Measurements from ENCODE around the gene CNOT1. TPM values are rescaled to one million over a fixed set of nuclear protein-coding genes. Genes with fewer than 3 reads are reported as not detected.
"Not testable (repeated sequence)": the region's sequence is repeated elsewhere in the genome, so short reads cannot be mapped to it uniquely, and the experiment has no call there.

Gene CNOT1
- 128 TPM for total RNA-seq

- peak; percentile 99 for DNase-seq (ENCODE audit: low spot score)
Measured at GRCh38 chr16:58629733-58630640, at the start of gene CNOT1. TSS of gene CNOT1 (minus strand) at chr16:58629826. CDS start at chr16:58599337, 30,489 bp downstream.

- DNase-seq (ENCODE audit: low spot score), result peak; percentile 33
Measured at GRCh38 chr16:58678716-58679115, 49.1 kb upstream of the CNOT1 start.

DNA sequence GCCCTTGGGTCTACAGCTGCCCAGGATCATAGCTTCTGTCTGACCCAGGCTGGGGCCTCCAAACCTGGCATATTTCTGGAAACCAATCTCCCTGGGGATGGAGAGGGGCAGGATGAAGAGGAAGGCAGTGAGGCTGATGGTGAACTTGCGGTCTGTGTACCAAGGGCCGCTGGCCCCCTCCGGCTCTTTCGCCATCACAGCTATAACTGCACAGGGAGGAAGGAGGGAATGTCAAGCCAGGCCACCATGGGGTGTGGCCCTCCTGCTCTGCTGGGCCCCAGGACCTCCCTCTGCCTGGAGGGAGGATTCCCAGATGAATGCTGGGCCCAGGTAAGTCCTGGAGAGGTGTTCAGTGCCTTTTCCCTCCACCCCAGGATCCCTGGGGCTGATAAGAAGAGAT lies 48.6 kb upstream of the CNOT1 start:
- no peak for DNase-seq (ENCODE audit: low spot score)

- DNase-seq (ENCODE audit: low spot score), result no peak
Measured at GRCh38 chr16:58670946-58671583, 41.4 kb upstream of the CNOT1 start.

GRCh38 chr16:58670177-58670576 lies 40.6 kb upstream of the CNOT1 start:
- DNase-seq (ENCODE audit: low spot score), result no peak

DNA sequence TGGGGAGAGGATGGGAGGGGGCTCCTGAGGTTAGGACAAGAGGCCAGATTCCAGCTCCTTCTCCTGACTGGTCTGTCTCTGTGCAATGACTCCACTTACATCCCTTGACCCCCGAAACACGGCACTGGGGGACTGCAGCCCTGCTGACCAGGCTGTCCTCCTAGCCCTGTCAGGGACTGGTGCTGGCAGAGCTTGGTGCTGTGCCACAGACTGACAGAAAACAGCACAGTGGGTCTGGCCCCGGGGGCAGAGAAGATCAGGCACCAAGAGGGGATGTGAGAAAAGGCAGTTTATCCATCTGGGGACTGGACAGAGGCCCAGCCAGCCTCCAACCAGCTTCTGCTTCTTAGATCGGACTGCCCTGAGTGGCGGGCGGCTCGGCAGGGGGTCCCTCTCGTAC lies 35.6 kb upstream of the CNOT1 start:
- no peak for DNase-seq (ENCODE audit: low spot score)

GRCh38 chr16:58661199-58661830 lies 31.7 kb upstream of the CNOT1 start:
- DNase-seq (ENCODE audit: low spot score), result peak; percentile 67

DNA sequence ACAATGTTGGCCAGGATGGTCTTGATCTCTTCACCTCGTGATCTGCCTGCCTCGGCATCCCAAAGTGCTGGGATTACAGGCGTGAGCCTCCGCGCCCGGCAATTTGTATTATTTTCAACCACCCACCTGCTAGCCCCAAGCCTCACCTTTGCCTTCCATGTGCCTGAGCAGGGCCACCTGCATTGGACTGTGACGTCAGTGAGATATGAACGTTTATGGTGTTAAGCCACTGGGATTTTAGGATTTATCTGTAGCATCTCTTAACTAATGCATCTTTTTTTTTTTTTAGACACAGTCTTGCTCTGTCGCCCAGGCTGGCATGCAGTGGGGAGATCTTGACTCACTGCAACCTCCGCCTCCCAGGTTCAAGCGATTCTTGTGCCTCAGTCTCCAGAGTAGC lies 30.3 kb upstream of the CNOT1 start:
- DNase-seq (ENCODE audit: low spot score), result not testable (repeated sequence)

DNA sequence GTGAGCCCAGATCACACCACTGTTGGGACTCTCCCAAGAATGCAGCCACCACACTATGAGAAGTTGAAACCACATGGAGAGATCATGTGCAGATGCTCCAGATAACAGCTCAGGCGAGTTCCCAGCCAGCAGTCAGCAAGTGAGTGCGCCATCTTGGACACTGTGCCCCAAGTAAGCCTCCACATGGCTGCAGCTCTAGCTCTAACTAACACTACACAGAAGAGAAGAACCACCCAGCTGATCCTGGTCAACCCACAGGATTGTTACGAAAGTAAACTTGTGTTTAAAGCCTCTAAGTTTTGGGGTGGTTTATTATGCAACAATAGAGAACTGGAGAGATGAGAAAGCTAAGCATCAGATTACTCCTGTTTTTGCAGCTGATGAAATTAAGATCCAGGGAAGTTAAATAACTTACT lies 29.2 kb upstream of the CNOT1 start:
- no peak for DNase-seq (ENCODE audit: low spot score)

DNA sequence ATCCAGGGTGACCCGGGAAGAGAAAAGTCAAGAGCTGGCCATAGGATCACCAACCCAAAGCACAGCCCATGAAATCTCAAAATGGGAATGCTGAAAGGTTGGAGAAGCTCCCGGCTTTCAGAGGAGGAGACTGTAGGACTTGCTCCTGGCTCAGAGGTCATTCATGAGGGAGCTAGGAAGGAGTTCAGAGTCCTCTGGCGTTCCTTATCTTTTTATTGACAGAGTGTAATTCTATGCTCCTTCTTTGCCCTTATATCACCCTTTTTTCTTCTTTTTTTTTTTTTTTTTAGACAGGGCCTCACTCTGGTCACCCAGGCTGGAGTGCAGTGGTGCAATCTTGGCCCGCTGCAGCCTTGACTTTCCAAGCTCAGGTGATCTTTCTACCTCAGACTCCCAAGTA lies 27.3 kb upstream of the CNOT1 start:
- DNase-seq (ENCODE audit: low spot score), result no peak

GRCh38 chr16:58655215-58655596 lies 25.6 kb upstream of the CNOT1 start:
- DNase-seq (ENCODE audit: low spot score), result no peak

GRCh38 chr16:58654560-58655214 lies 25.1 kb upstream of the CNOT1 start:
- no peak for DNase-seq (ENCODE audit: low spot score)

DNA sequence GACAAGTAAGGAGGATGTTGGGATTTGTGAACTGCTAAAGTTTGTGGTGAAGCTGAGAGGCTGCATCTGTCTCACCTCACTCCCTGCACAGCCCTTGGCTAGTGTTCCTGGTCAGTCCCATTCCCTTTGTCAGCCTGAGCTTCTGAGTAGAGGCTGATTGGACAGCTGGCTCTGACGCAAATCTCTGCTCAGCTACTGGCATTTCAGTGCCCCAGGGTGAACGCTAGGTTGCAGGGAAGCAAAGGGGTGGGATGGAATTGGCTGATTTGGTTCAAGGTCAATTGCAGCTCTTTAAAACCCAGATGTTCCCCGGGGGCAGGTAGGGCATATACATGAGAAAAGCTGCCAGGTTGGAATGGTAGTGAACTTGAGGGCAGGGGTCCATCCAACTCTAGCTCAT lies 23.1 kb upstream of the CNOT1 start:
- no peak for DNase-seq (ENCODE audit: low spot score)

DNA sequence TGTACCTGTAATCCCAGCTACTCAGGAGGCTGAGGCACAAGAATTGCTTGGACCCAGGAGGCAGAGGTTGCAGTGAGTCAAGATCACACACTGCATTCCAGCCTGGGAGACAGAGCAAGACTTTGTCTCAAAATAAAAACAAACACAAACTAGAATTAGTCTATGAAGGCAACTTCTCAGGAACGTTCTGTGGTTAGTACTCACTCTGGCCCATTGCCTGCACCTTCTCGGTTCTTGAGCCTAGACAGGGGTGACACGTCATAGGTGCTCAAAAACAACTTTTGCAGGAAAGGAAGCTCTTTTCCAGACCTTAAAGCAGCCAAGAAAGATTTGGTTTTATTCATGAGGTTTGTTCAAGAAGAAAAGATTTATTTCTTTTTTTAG lies 22.3 kb upstream of the CNOT1 start:
- DNase-seq (ENCODE audit: low spot score), result no peak

DNA sequence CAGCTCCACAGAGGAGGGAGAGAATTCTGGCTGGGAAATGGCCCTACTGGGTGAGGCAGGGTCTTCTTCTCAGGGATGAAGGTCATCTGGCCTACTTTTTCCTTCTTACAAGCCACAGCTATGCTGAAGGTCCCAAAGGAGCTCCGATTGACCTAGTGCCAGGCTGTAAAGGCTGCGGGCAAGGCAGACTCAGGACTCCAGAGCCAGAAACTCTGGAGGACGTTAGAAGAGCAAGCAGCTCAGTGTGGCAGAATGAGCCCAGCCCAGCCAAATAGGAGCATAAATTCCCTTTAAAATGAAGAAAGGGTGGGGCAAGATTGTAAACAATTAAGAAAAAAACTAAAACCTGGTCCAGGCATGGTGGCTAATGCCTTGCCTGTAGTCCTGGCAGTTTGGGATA lies 20.1 kb upstream of the CNOT1 start:
- no peak for DNase-seq (ENCODE audit: low spot score)

DNA sequence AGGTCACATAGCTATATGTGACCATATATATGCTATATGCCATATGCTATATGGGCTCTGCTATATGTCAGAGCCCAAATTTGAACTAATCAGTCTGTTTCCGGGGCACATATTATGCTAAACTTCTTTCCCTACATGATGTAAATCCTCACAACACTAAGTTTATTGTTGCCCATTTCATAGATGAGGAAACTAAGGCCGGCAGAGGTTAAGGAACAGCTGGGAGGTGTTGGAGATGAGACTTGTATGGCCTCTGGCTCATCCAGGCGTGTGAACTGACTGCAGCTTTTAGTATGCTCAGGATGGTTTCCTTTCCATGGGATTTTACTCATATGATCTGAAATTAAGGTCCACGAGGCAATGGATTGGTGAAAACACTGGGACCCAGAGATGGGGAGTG lies 17.5 kb upstream of the CNOT1 start:
- DNase-seq (ENCODE audit: low spot score), result no peak

DNA sequence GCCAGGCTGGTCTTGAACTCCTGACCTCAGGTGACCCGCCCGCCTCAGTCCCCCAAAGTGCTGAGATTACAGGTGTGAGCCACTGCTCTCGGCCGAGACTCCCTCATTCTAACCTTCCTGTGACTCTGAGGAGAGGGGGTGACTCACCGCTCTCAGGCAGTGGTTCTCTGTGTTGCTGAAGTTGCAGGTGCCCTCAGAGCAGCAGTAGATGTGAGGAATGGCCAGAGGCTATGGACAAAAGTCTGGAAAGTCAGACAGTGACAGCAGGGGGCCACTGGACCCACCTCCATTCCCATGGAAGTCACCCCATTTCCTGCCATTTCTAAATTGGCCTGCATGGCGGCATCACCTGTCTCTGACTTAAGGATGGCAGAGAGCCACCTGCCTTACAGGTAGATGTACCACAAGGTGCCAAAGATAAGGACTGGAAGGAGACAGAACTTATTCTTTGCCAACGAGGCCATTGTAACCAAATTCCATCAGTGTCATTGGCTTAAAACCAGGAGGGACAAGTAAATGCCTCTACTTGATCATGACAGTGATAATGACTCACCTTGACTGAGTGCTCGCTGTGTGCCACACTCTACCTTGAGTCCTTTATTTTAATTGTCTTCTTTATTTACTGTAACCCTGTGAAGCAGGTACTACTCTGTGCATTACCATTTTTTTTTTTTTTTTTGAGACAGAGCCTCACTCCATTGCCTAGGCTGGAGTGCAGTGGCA lies 15.3 kb upstream of the CNOT1 start:
- DNase-seq (ENCODE audit: low spot score), result no peak

DNA sequence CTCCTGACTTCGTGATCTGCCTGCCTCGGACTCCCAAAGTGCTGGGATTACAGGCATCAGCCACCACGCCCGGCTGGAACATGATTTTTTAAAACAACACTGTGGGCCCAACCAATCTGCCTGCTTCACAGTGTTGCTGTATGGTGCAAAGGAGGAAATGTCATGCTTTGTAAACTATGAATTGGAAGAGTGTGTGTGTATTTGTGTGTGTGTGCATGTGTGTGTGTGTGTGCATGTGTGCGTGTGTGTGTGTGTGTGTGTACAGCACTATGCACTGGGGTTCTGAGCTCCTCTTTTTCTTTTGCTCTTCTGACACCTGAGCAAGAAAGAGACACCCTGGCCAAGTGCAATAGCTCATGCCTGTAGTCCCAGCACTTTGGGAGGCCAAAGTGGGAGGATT lies 14.5 kb upstream of the CNOT1 start:
- DNase-seq (ENCODE audit: low spot score), result no peak

DNA sequence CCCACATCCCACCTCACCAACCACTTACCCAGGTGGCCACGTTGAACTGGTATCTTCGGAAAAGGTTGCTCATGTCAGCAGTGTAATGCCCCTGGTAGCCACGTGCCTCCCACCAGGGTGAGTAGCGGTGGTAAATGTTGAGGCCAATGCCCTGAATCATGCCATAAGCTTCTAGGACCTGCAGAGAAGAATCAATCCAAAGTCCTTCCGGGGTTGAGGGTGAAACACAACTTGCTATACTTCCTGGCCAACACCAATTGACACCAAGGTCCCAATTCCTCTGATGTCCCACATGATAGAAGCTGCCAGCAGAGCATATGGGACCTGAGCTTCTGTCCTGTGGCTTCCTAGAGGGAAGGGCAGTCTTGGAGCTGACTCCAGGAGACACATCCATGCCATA lies 11.3 kb upstream of the CNOT1 start:
- DNase-seq (ENCODE audit: low spot score), result no peak

- no peak for DNase-seq (ENCODE audit: low spot score)
Measured at GRCh38 chr16:58639836-58640235, 10.2 kb upstream of the CNOT1 start.

DNA sequence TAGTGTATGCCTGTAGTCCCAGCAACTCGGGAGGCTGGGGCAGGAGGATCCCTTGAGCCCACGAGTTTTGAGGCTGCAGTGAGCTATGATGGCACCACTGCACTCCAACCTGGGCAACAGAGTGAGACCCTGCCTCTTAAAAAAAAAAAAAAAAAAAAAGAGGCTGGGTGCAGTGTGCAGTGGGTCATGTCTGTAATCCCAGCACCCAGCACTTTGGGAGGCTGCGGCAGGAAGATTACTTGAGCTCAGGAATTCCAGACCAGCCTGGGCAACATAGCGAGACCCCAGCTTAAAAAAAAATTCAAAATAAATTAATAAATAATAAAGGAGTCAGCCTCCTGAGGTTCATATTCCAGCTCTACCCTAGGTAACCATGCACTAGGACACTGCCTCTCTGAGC lies 9.6 kb upstream of the CNOT1 start:
- no peak for DNase-seq (ENCODE audit: low spot score)
